Loucy (cell line): ENCODE data around the gene HOXA10.

Experiments used
- H2AFZ ChIP-seq: fragments of 200-600 bp; sonication (generic); 2 replicates; pipeline ENCODE4 v1.6.0; 2016; ENCODE audit warnings: antibody characterized with exemption, mild to moderate bottlenecking, low read length, moderate library complexity
- H3F3A ChIP-seq: fragments of 200-600 bp; 2 replicates; pipeline ENCODE4 v1.6.0; 2016; ENCODE audit warnings: antibody characterized with exemption, low read depth, mild to moderate bottlenecking
- H3K27me3 ChIP-seq: fragments of 200-600 bp; sonication (generic); 2 replicates; pipeline ENCODE4 v1.6.1; 2014; ENCODE audit warnings: low read length, mild to moderate bottlenecking; ENCODE audit not compliant: insufficient read depth, poor library complexity, severe bottlenecking
- H3K36me3 ChIP-seq: fragments of 200-600 bp; sonication (generic); 2 replicates; pipeline ENCODE4 v1.6.1; 2016; ENCODE audit warnings: low read length; ENCODE audit not compliant: insufficient read depth
- H3K4me1 ChIP-seq: fragments of 200-600 bp; sonication (generic); 2 replicates; pipeline ENCODE4 v1.5.1; 2014; ENCODE audit warnings: low read length, mild to moderate bottlenecking; ENCODE audit not compliant: insufficient read depth, poor library complexity, severe bottlenecking
- H3K4me2 ChIP-seq: fragments of 200-600 bp; sonication (generic); 2 replicates; pipeline ENCODE4 v1.6.0; 2014; ENCODE audit warnings: antibody characterized with exemption, low read length, low read depth, mild to moderate bottlenecking; ENCODE audit not compliant: poor library complexity, severe bottlenecking
- H3K4me3 ChIP-seq: fragments of 200-600 bp; sonication (generic); 2 replicates; pipeline ENCODE4 v1.5.1; 2014; ENCODE audit warnings: low read length, mild to moderate bottlenecking, mixed read lengths; ENCODE audit not compliant: poor library complexity, severe bottlenecking
- H3K79me2 ChIP-seq: fragments of 200-600 bp; sonication (generic); 2 replicates; pipeline ENCODE4 v1.6.1; 2014; ENCODE audit warnings: low read length; ENCODE audit not compliant: insufficient read depth
- H3K9ac ChIP-seq: fragments of 200-600 bp; sonication (generic); 2 replicates; pipeline ENCODE4 v1.6.0; 2014; ENCODE audit warnings: mild to moderate bottlenecking, low read depth, low read length, moderate library complexity; ENCODE audit not compliant: poor library complexity, severe bottlenecking
- H3K9me2 ChIP-seq: fragments of 200-600 bp; sonication (generic); replicated peaks from 2 replicates; pipeline ENCODE4 v1.6.1; 2016; ENCODE audit warnings: low read depth, low read length, mixed read lengths
- H3K9me3 ChIP-seq: fragments of 200-600 bp; sonication (generic); 2 replicates; pipeline ENCODE4 v1.6.1; 2014; ENCODE audit warnings: mild to moderate bottlenecking, antibody characterized with exemption, low read length, low read depth; ENCODE audit not compliant: insufficient read depth
- H4K20me1 ChIP-seq: fragments of 200-600 bp; sonication (generic); 2 replicates; pipeline ENCODE4 v1.6.0; 2014; ENCODE audit warnings: antibody characterized with exemption, low read length, mild to moderate bottlenecking; ENCODE audit not compliant: insufficient read depth, poor library complexity, severe bottlenecking
- EZH2phosphoT487 ChIP-seq: fragments of 200-600 bp; IDR thresholded peaks from 2 replicates; pipeline ENCODE4 v1.6.1; 2018; ENCODE audit warnings: antibody characterized with exemption, mild to moderate bottlenecking, moderate library complexity, borderline replicate concordance
- TF ChIP-seq, protein P1 (sequence below): fragments of 200-600 bp; sonication (generic); conservative IDR thresholded peaks from 2 replicates; pipeline ENCODE4 v1.5.1; 2014; ENCODE audit warnings: mild to moderate bottlenecking, antibody characterized with exemption, low read length

Gene HOXA10

DNA sequence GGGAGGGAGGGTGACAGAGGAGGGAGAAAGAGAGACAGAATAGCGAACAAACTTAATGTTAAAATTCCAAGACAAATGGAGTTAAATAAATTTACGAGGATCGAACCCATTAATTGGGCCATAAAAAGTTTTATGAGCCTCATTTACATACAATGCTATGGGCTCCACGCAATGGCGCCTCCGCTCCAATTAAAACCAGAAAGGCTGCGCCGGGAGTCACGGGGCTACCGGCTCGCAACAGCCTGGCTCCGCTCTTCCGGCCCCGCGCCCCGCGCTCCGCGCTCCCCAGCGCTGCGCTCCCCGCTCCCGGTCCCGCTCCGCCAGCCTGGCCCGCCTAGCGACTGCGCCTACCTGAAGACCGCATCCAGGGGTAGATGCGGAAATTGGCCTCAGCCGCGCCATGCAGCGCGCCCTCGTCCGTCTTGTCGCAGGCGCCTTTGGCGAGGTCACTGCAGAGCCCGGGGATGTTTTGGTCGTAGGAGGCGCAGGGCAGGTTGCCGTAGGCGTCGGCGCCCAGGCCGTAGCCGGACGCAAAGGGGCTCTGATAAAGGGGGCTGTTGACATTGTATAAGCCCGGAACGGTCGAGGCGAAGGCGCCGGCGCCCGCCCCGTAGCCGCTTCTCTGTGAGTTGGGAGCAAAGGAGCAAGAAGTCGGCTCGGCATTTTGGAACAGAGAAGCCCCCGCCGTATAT lies 18.2 kb downstream of the HOXA10 start:
- no peaks in the 10 kb centered on the region for H3F3A ChIP-seq
- H3K4me3 ChIP-seq, result peak overlapping the region; percentile 94
- peaks cover 29% of the 10 kb centered on the region for H3K4me1 ChIP-seq
- H3K79me2 ChIP-seq, result peaks cover 99% of the 10 kb centered on the region
- peak overlapping the region; percentile 99 for H3K9ac ChIP-seq
- H3K9me3 ChIP-seq, result no peaks in the 10 kb centered on the region
- H3K9me2 ChIP-seq, result no peaks in the 10 kb centered on the region
- H4K20me1 ChIP-seq, result peaks cover 14% of the 10 kb centered on the region
- H3K27me3 ChIP-seq, result peaks cover 14% of the 10 kb centered on the region
- TF ChIP-seq, protein P1, sequence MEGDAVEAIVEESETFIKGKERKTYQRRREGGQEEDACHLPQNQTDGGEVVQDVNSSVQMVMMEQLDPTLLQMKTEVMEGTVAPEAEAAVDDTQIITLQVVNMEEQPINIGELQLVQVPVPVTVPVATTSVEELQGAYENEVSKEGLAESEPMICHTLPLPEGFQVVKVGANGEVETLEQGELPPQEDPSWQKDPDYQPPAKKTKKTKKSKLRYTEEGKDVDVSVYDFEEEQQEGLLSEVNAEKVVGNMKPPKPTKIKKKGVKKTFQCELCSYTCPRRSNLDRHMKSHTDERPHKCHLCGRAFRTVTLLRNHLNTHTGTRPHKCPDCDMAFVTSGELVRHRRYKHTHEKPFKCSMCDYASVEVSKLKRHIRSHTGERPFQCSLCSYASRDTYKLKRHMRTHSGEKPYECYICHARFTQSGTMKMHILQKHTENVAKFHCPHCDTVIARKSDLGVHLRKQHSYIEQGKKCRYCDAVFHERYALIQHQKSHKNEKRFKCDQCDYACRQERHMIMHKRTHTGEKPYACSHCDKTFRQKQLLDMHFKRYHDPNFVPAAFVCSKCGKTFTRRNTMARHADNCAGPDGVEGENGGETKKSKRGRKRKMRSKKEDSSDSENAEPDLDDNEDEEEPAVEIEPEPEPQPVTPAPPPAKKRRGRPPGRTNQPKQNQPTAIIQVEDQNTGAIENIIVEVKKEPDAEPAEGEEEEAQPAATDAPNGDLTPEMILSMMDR, result no peak
- TF ChIP-seq EZH2phosphoT487, result no peak
- H3K4me2 ChIP-seq, result peak overlapping the region; percentile 91
- no peak overlapping the region for H2AFZ ChIP-seq
- H3K36me3 ChIP-seq, result 0 out of 2 replicates have a peak, but pooled peaks cover 3% of the 10 kb centered on the region

DNA sequence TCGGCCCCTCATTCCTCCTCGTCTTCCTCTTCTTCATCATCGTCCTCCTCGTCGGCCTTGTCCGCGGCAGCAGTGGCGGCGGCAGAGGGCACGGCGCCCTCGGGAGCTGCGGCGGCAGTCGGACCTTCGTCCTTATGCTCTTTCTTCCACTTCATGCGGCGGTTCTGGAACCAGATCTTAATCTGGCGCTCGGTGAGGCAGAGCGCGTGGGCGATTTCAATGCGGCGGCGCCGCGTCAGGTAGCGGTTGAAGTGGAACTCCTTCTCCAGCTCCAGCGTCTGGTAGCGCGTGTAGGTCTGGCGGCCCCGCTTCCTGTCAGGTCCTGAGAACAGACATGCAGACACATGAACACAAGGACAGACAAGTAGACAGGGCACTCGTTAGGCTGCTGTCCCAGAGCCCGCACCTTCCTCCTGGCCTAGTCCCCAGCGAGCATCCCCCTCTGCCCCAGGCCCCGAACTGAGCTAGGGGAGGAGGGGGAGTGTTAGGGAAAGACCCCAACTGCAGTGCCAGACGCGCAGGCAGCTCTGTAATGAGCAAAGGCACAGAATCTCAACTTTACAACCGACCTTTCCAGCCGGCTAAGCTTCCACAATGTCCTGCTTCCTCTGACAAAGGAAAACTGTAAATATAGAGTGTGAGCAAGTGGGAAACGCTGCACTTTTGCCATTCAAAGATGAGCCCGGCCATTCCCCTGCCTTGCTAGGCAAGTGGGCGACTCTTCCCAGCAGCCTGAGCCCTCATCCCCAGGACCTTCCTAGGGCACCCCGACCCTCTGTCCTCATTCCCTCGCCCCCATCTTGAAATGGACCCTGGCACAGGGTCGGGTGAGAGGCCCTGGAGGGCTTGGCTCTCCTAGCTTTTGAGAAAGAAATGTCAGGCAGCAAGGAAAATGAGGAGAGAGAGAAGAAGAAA lies 19.0 kb downstream of the HOXA10 start:
- Histone ChIP-seq H3K4me1 (peaks cover 29% of the 10 kb centered on the region), H3K9ac (peak overlapping the region; percentile 99), H3K4me3 (peak overlapping the region; percentile 94), H3K4me2 (peak overlapping the region; percentile 91), H3K36me3 (peaks cover 7% of the 10 kb centered on the region; the same call in 1 of the 2 replicates), H4K20me1 (peaks cover 20% of the 10 kb centered on the region), H2AFZ (no peak overlapping the region), H3K9me2 (no peaks in the 10 kb centered on the region), H3K27me3 (peaks cover 20% of the 10 kb centered on the region), H3F3A (no peaks in the 10 kb centered on the region), H3K9me3 (no peaks in the 10 kb centered on the region), H3K79me2 (peaks cover 100% of the 10 kb centered on the region)
- no peak for TF ChIP-seq EZH2phosphoT487
- TF ChIP-seq, protein P1, result no peak

DNA sequence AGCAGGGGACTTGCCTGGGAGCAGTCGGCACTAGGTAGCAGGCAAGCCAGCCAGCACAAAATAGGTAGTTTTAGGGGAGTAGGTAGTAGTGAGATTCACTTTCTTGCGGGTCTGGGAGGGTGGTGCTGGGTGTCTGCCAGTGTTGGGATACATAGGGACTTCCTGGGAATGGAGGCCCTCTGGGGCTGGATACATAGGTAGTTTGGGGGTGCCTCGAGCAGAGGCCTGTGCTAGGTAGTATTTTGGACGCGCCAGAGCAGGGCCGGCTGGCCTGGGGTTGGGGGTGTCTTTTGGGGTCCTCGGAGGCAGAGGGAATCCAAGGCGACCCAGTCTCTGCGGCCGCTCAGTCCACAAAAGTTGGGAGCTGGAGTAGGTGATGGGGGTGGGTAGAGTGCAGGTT lies 19.8 kb downstream of the HOXA10 start:
- peak overlapping the region; percentile 94 for H3K4me3 ChIP-seq
- H3K9me2 ChIP-seq, result no peaks in the 10 kb centered on the region
- peaks cover 25% of the 10 kb centered on the region for H3K27me3 ChIP-seq
- H3F3A ChIP-seq, result no peaks in the 10 kb centered on the region
- H2AFZ ChIP-seq, result no peak overlapping the region
- H3K4me2 ChIP-seq, result peak overlapping the region; percentile 91
- H3K9me3 ChIP-seq, result no peaks in the 10 kb centered on the region
- H3K4me1 ChIP-seq, result peaks cover 29% of the 10 kb centered on the region
- peaks cover 100% of the 10 kb centered on the region for H3K79me2 ChIP-seq
- peak overlapping the region; percentile 99 for H3K9ac ChIP-seq
- H4K20me1 ChIP-seq, result peaks cover 28% of the 10 kb centered on the region
- TF ChIP-seq, protein P1, result no peak
- TF ChIP-seq EZH2phosphoT487, result no peak
- peaks cover 13% of the 10 kb centered on the region; the same call in 1 of the 2 replicates for H3K36me3 ChIP-seq
